HepG2 (cell line): ENCODE results near the gene UCKL1. TPM values are rescaled to one million over a fixed set of nuclear protein-coding genes. Genes with fewer than 3 reads are reported as not detected.

Source experiments
- ASH2L ChIP-seq: fragments of 300-600, 200-600 bp; sonication (generic); IDR thresholded peaks from 2 replicates; pipeline ENCODE4 v1.7.0; 2017; ENCODE audit warnings: low read depth, mild to moderate bottlenecking, moderate library complexity, mixed read lengths, low read length; ENCODE audit not compliant: insufficient read length
- ATF5 ChIP-seq: sonication (generic); formaldehyde crosslinking; IDR thresholded peaks from 2 replicates; pipeline ENCODE4 v1.4.0; 2020; ENCODE audit warnings: mild to moderate bottlenecking, low read depth, missing genetic modification reagents
- DMAP1 ChIP-seq: IDR thresholded peaks from 2 replicates; pipeline ENCODE4 v1.6.1; 2016
- GPBP1L1 ChIP-seq: sonication (generic); formaldehyde crosslinking; IDR thresholded peaks from 2 replicates; pipeline ENCODE4 v1.5.0; 2020; ENCODE audit warnings: mild to moderate bottlenecking, missing genetic modification reagents
- HIVEP1 ChIP-seq: sonication (generic); formaldehyde crosslinking; IDR thresholded peaks from 2 replicates; pipeline ENCODE4 v1.4.0; 2020; ENCODE audit warnings: mild to moderate bottlenecking, missing genetic modification reagents
- KLF12 ChIP-seq: sonication (generic); formaldehyde crosslinking; IDR thresholded peaks from 2 replicates; pipeline ENCODE4 v1.4.0; 2020; ENCODE audit warnings: missing genetic modification reagents, borderline replicate concordance
- KLF13 ChIP-seq: sonication (generic); formaldehyde crosslinking; IDR thresholded peaks from 2 replicates; pipeline ENCODE4 v1.4.0; 2020; ENCODE audit warnings: mild to moderate bottlenecking, missing genetic modification reagents
- KMT2B ChIP-seq: IDR thresholded peaks from 2 replicates; pipeline ENCODE4 v1.6.1; 2016; ENCODE audit warnings: missing genetic modification reagents, missing compliant biosample characterization
- PAXIP1 ChIP-seq: sonication (generic); formaldehyde crosslinking; conservative IDR thresholded peaks from 2 replicates; pipeline ENCODE4 v1.4.0; 2020; ENCODE audit warnings: mild to moderate bottlenecking, missing genetic modification reagents, moderate library complexity
- TBX3 ChIP-seq: fragments of 450-650 bp; IDR thresholded peaks from 2 replicates; pipeline ENCODE4 v1.6.1; 2017; ENCODE audit warnings: antibody characterized with exemption, mild to moderate bottlenecking, inconsistent platforms, borderline replicate concordance
- TOPORS ChIP-seq: sonication (generic); formaldehyde crosslinking; IDR thresholded peaks from 2 replicates; pipeline ENCODE4 v1.8.0; 2023; ENCODE audit warnings: mild to moderate bottlenecking, missing genetic modification reagents
- ZFP90 ChIP-seq: sonication (generic); formaldehyde crosslinking; IDR thresholded peaks from 2 replicates; pipeline ENCODE4 v1.8.0; 2022; ENCODE audit warnings: missing genetic modification reagents, mild to moderate bottlenecking, inconsistent platforms, borderline replicate concordance
- ZNF12 ChIP-seq: sonication (generic); formaldehyde crosslinking; IDR thresholded peaks from 2 replicates; pipeline ENCODE4 v1.5.0; 2020; ENCODE audit warnings: missing genetic modification reagents
- ZNF441 ChIP-seq: sonication (generic); formaldehyde crosslinking; IDR thresholded peaks from 2 replicates; pipeline ENCODE4 v1.7.0; 2021; ENCODE audit warnings: missing genetic modification reagents, borderline replicate concordance
- ZNF512B ChIP-seq: sonication (generic); formaldehyde crosslinking; IDR thresholded peaks from 2 replicates; pipeline ENCODE4 v1.5.1; 2020; ENCODE audit warnings: missing genetic modification reagents, mild to moderate bottlenecking, borderline replicate concordance
- ZNF552 ChIP-seq: sonication (generic); formaldehyde crosslinking; IDR thresholded peaks from 2 replicates; pipeline ENCODE4 v1.9.0; 2022; ENCODE audit warnings: missing genetic modification reagents, mild to moderate bottlenecking, borderline replicate concordance
- ZNF670 ChIP-seq: sonication (generic); formaldehyde crosslinking; IDR thresholded peaks from 2 replicates; pipeline ENCODE4 v1.8.0; 2022; ENCODE audit warnings: mild to moderate bottlenecking, missing genetic modification reagents, borderline replicate concordance
- ZSCAN5A ChIP-seq: sonication (generic); formaldehyde crosslinking; IDR thresholded peaks from 2 replicates; pipeline ENCODE4 v1.8.0; 2022; ENCODE audit warnings: mild to moderate bottlenecking, missing genetic modification reagents, borderline replicate concordance
- polyA plus RNA-seq, 8 experiments: library from polyadenylated mRNA; depleted of rRNA in 3 of 8; stranded (reverse) in 7 of 8; unstranded in 1 of 8; fragments of >200 nt; fragmentation: Illumina TruSeq in 4 of 8; extraction: Trizol in 4 of 8; gene quantifications; 2 replicates each; pipeline versions ENCODE4 v1.2.1 to v1.2.3, GENCODE V29; 2011 to 2016; ENCODE audit warnings: low read depth in 4 of 8, missing spikeins in 1 of 8, mixed read lengths in 1 of 8; ENCODE audit not compliant: insufficient read depth in 1 of 8
- total RNA-seq, 5 experiments: library from RNA; depleted of rRNA; stranded (reverse); fragments of >200 nt; fragmentation: Illumina TruSeq; extraction: Trizol; gene quantifications; 2 replicates each; pipeline ENCODE4 v1.2.3, GENCODE V29; 2016; ENCODE audit warnings: low read depth in 1 of 5

UCKL1 gene
- total and polyA plus RNA-seq, 2 of the 13 experiments (the other 11 are each of a cell fraction or from before 2014, with no cell fraction given) = 50.2 to 126 TPM

GRCh38 chr20:63955827-63956663 lies at the start of gene UCKL1 (continued):
- peak; percentile 95 for TF ChIP-seq ASH2L
- peak; percentile 100 for TF ChIP-seq KLF12 (CRISPR knock-in tag)
- TF ChIP-seq DMAP1 (CRISPR knock-in tag) = peak; percentile 100
- TF ChIP-seq KLF13 (CRISPR knock-in tag) = peak; percentile 93; the same call in 1 of the 2 replicates
- peak; percentile 95 for TF ChIP-seq PAXIP1 (CRISPR knock-in tag)
- TF ChIP-seq ZNF12 (CRISPR knock-in tag) = peak; percentile 67
- peak; percentile 52 for TF ChIP-seq ZNF441 (CRISPR knock-in tag)
- no peak for TF ChIP-seq GPBP1L1 (CRISPR knock-in tag)
- peak; percentile 91 for TF ChIP-seq HIVEP1 (CRISPR knock-in tag)
- TF ChIP-seq ZNF512B = no peak
- TF ChIP-seq ATF5 = peak; percentile 98
- peak; percentile 89 for TF ChIP-seq ZSCAN5A (CRISPR knock-in tag)
- TF ChIP-seq ZNF552 (CRISPR knock-in tag) = peak; percentile 95
- peak; percentile 40; the same call in 1 of the 2 replicates for TF ChIP-seq TBX3
- TF ChIP-seq TOPORS = peak; percentile 98
- peak; percentile 89 for TF ChIP-seq ZNF670 (CRISPR knock-in tag)
- peak; percentile 98 for TF ChIP-seq ZFP90 (CRISPR knock-in tag)
- peak; percentile 93 for TF ChIP-seq KMT2B (CRISPR knock-in tag)
